H1 (cell line): Measurements from ENCODE around the gene ATM. TPM values are rescaled to one million over a fixed set of nuclear protein-coding genes. Genes with fewer than 3 reads are reported as not detected.

ENCODE experiments used
- BRCA1 ChIP-seq: IDR thresholded peaks from 2 replicates; pipeline ENCODE4 v1.6.1; 2012; ENCODE audit warnings: low read depth, low read length, improper control_type of control experiment
- HDAC2 ChIP-seq, 2 experiments: fragments of 300-600 bp in 1 of 2; sonication (generic) in 1 of 2; IDR thresholded peaks; 2 replicates each; pipeline ENCODE4 v1.6.1; 2011 to 2012; ENCODE audit warnings: low read depth in 2 of 2, low read length in 2 of 2, mild to moderate bottlenecking in 2 of 2, moderate library complexity in 2 of 2, borderline replicate concordance in 1 of 2, inconsistent platforms in 1 of 2
- polyA plus RNA-seq, 7 experiments: library from polyadenylated mRNA; depleted of rRNA in 3 of 7; stranded (reverse) in 5 of 7; unstranded in 2 of 7; fragments of >200 nt in 5 of 7; fragments of 200-250 nt in 2 of 7; gene quantifications; 1 replicate in 5 of 7; 2 replicates in 1 of 7; 4 replicates in 1 of 7; pipeline versions ENCODE4 v1.2.1 to v1.2.3, GENCODE V29; 2011 to 2013; ENCODE audit warnings: missing spikeins in 2 of 7, mixed read lengths in 2 of 7
- total RNA-seq: library from RNA; stranded (reverse); fragmentation: NEBNext Ultra II Directional; extraction: Animal tissue kit (Norgen Biotek cat#: 25700); gene quantifications from 2 replicates; pipeline ENCODE4 v1.2.1, GENCODE V29; 2021
- TF ChIP-seq, protein P1 (sequence below): fragments of 300-600 bp; sonication (generic); IDR thresholded peaks from 2 replicates; pipeline ENCODE4 v1.7.1; 2012; ENCODE audit warnings: low read length, moderate library complexity, mild to moderate bottlenecking, inconsistent platforms; ENCODE audit not compliant: insufficient replicate concordance

The ATM gene
- total and polyA plus RNA-seq, 2 of the 8 experiments (the other 6 are each of a cell fraction or from before 2014, with no cell fraction given) = 14.9 to 55.4 TPM

DNA sequence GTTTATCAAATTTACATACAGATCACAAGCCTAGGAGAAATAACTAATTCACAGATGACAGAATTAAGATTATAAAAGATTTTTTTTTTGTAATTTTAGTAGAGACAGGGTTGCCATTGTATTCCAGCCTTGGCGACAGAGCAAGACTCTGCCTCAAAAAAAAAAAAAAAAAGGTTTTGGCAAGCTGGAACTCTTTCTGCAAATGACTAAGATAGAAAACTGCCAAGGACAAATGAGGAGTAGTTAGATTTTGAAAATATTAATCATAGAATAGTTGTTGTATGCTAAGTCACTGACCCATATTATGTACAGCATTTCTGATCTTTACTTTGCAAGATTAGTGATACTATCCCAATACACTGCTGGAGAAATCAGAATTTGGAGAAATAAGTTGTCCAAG is 145.3 kb downstream of the ATM start (continued):
- TF ChIP-seq, protein P1, sequence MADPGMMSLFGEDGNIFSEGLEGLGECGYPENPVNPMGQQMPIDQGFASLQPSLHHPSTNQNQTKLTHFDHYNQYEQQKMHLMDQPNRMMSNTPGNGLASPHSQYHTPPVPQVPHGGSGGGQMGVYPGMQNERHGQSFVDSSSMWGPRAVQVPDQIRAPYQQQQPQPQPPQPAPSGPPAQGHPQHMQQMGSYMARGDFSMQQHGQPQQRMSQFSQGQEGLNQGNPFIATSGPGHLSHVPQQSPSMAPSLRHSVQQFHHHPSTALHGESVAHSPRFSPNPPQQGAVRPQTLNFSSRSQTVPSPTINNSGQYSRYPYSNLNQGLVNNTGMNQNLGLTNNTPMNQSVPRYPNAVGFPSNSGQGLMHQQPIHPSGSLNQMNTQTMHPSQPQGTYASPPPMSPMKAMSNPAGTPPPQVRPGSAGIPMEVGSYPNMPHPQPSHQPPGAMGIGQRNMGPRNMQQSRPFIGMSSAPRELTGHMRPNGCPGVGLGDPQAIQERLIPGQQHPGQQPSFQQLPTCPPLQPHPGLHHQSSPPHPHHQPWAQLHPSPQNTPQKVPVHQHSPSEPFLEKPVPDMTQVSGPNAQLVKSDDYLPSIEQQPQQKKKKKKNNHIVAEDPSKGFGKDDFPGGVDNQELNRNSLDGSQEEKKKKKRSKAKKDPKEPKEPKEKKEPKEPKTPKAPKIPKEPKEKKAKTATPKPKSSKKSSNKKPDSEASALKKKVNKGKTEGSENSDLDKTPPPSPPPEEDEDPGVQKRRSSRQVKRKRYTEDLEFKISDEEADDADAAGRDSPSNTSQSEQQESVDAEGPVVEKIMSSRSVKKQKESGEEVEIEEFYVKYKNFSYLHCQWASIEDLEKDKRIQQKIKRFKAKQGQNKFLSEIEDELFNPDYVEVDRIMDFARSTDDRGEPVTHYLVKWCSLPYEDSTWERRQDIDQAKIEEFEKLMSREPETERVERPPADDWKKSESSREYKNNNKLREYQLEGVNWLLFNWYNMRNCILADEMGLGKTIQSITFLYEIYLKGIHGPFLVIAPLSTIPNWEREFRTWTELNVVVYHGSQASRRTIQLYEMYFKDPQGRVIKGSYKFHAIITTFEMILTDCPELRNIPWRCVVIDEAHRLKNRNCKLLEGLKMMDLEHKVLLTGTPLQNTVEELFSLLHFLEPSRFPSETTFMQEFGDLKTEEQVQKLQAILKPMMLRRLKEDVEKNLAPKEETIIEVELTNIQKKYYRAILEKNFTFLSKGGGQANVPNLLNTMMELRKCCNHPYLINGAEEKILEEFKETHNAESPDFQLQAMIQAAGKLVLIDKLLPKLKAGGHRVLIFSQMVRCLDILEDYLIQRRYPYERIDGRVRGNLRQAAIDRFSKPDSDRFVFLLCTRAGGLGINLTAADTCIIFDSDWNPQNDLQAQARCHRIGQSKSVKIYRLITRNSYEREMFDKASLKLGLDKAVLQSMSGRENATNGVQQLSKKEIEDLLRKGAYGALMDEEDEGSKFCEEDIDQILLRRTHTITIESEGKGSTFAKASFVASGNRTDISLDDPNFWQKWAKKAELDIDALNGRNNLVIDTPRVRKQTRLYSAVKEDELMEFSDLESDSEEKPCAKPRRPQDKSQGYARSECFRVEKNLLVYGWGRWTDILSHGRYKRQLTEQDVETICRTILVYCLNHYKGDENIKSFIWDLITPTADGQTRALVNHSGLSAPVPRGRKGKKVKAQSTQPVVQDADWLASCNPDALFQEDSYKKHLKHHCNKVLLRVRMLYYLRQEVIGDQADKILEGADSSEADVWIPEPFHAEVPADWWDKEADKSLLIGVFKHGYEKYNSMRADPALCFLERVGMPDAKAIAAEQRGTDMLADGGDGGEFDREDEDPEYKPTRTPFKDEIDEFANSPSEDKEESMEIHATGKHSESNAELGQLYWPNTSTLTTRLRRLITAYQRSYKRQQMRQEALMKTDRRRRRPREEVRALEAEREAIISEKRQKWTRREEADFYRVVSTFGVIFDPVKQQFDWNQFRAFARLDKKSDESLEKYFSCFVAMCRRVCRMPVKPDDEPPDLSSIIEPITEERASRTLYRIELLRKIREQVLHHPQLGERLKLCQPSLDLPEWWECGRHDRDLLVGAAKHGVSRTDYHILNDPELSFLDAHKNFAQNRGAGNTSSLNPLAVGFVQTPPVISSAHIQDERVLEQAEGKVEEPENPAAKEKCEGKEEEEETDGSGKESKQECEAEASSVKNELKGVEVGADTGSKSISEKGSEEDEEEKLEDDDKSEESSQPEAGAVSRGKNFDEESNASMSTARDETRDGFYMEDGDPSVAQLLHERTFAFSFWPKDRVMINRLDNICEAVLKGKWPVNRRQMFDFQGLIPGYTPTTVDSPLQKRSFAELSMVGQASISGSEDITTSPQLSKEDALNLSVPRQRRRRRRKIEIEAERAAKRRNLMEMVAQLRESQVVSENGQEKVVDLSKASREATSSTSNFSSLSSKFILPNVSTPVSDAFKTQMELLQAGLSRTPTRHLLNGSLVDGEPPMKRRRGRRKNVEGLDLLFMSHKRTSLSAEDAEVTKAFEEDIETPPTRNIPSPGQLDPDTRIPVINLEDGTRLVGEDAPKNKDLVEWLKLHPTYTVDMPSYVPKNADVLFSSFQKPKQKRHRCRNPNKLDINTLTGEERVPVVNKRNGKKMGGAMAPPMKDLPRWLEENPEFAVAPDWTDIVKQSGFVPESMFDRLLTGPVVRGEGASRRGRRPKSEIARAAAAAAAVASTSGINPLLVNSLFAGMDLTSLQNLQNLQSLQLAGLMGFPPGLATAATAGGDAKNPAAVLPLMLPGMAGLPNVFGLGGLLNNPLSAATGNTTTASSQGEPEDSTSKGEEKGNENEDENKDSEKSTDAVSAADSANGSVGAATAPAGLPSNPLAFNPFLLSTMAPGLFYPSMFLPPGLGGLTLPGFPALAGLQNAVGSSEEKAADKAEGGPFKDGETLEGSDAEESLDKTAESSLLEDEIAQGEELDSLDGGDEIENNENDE = no peak
- no peak for TF ChIP-seq HDAC2 (IDR thresholded peaks at IDR 0.05; ENCODE audit: borderline replicate concordance in 1 of 2, low read depth in 2 of 2, low read length in 2 of 2)
- no peak for TF ChIP-seq BRCA1
